RWPE2 (cell line): Measurements from ENCODE around the gene RAP1B.

Source experiments
- ATAC-seq: fragments of 200-7000 bp; cut with Tn5 transposase; 3 replicates; pipeline ENCODE4 v1.9.1; 2021; ENCODE audit warnings: low read depth
- DNase-seq: peaks from one replicate; pipeline ENCODE4 v3.0.0-alpha.2; 2020; ENCODE audit warnings: low spot score
- H3K27ac ChIP-seq: fragments of 450-650 bp; 2 replicates; pipeline ENCODE4 v1.5.1; 2017; ENCODE audit warnings: mild to moderate bottlenecking; ENCODE audit not compliant: poor library complexity, severe bottlenecking
- H3K27me3 ChIP-seq: fragments of 250-450 bp; sonication (Bioruptor Pico); 2 replicates; pipeline ENCODE4 v1.5.1; 2021; ENCODE audit warnings: mild to moderate bottlenecking, moderate library complexity; ENCODE audit not compliant: insufficient read depth, poor library complexity, severe bottlenecking
- H3K36me3 ChIP-seq: fragments of 250-450 bp; sonication (Bioruptor Pico); 2 replicates; pipeline ENCODE4 v1.5.1; 2020; ENCODE audit warnings: low read depth, mild to moderate bottlenecking, moderate library complexity
- H3K4me1 ChIP-seq: fragments of 250-450 bp; sonication (Bioruptor Pico); 2 replicates; pipeline ENCODE4 v1.5.1; 2021; ENCODE audit warnings: mild to moderate bottlenecking, moderate library complexity; ENCODE audit not compliant: insufficient read depth, poor library complexity, severe bottlenecking
- H3K4me3 ChIP-seq: fragments of 250-450 bp; sonication (Bioruptor Pico); 2 replicates; pipeline ENCODE4 v1.5.1; 2021; ENCODE audit warnings: mild to moderate bottlenecking, moderate library complexity; ENCODE audit not compliant: severe bottlenecking
- H3K9me3 ChIP-seq: fragments of 250-450 bp; sonication (Bioruptor Pico); 2 replicates; pipeline ENCODE4 v1.5.1; 2021; ENCODE audit warnings: mild to moderate bottlenecking, moderate library complexity; ENCODE audit not compliant: severe bottlenecking
- CTCF ChIP-seq: fragments of 450-650 bp; IDR thresholded peaks from one replicate; pipeline ENCODE4 v1.5.1; 2017; ENCODE audit warnings: mild to moderate bottlenecking, moderate library complexity; ENCODE audit not compliant: poor library complexity, severe bottlenecking

The RAP1B gene

DNA sequence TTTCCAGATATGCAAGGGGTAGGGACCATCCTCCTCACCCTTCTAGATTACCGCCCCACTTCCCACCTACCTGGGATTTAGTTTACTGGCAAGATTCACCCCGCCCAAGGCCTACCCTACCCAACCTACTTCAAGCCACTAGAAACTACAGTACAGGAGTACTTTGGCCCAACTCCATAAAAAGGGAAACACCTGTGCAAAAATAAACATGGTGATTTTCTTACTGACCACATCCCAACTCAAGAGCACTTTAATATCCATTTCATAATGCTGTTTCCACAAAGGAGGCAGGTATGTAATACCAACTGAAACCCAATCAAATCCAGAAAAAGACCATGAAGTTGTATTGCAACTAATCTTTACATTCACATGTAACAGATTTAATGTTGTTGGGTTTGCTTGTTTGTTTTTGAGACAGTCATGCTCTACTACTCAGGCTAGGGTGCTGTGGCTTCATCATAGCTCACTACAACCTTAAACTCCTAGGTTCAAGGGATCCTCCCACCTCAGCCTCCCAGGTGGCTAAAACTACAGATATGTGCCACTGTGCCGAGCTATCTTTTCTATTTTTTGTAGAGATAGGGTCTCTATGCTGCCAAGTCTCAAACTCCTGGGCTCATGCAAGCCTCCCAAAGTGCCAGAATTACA, 41.7 kb upstream of the RAP1B start:
- H3K27me3 ChIP-seq = no peaks in the 10 kb centered on the region
- no peak for DNase-seq
- H3K4me1 ChIP-seq = peaks cover 13% of the 10 kb centered on the region
- no peak overlapping the region for H3K27ac ChIP-seq
- H3K36me3 ChIP-seq = no peaks in the 10 kb centered on the region
- no peak overlapping the region for H3K4me3 ChIP-seq
- no peak for ATAC-seq
- H3K9me3 ChIP-seq = no peaks in the 10 kb centered on the region
- TF ChIP-seq CTCF = no peak

DNA sequence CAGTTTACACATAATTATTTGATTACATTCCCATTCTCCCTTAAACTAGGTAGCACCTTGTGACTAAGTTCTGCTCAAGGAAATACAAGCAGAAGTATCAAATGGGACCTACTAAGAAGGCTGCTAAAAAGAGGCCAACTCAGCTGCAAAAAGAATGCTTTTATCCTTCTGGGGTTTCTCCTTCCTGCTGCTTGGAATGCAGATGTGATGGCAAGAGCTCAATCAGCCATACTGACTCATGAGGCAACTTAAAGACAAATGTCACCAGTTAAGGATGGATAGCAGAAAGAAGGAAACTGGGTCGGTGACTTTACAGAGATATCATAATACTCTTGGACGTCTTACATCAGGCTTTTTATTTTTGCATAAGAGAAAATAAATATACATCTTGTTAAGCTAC, 38.0 kb upstream of the RAP1B start:
- H3K4me3 ChIP-seq = no peak overlapping the region
- H3K9me3 ChIP-seq = no peaks in the 10 kb centered on the region
- no peak overlapping the region for H3K27ac ChIP-seq
- no peaks in the 10 kb centered on the region for H3K27me3 ChIP-seq
- no peak for TF ChIP-seq CTCF
- H3K36me3 ChIP-seq = no peaks in the 10 kb centered on the region
- ATAC-seq (no peak), DNase-seq (no peak)
- H3K4me1 ChIP-seq = no peaks in the 10 kb centered on the region

- Histone ChIP-seq H3K27ac (no peak overlapping the region), H3K4me1 (no peaks in the 10 kb centered on the region), H3K27me3 (no peaks in the 10 kb centered on the region), H3K9me3 (no peaks in the 10 kb centered on the region), H3K36me3 (no peaks in the 10 kb centered on the region), H3K4me3 (no peak overlapping the region)
- no peak for TF ChIP-seq CTCF
- ATAC-seq (no peak), DNase-seq (no peak)
Measured at GRCh38 chr12:68573406-68573805, 37.3 kb upstream of the RAP1B start.

DNA sequence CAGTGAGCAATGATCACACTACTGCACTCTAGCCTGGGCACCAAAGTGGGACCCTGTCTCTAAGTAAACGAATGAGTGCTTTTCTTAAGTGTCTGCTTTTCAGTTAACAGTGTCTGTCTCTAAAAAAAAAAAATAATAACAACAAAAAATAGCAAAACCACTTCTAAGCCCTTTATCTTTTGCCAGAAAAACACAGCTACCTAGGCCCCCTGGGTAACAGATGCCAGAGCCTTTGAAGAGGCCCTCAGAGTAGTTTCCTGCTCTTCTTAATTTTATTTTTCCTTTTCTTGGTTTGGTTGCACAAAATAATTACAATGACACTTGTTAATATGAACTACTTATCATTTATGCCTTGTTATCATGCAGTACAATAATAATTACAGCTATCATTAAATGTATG, 32.8 kb upstream of the RAP1B start:
- H3K27ac ChIP-seq = no peak overlapping the region
- DNase-seq (no peak), ATAC-seq (no peak)
- no peak overlapping the region for H3K4me3 ChIP-seq
- no peaks in the 10 kb centered on the region for H3K4me1 ChIP-seq
- H3K36me3 ChIP-seq = no peaks in the 10 kb centered on the region
- H3K9me3 ChIP-seq = no peaks in the 10 kb centered on the region
- no peak for TF ChIP-seq CTCF
- H3K27me3 ChIP-seq = no peaks in the 10 kb centered on the region

DNA sequence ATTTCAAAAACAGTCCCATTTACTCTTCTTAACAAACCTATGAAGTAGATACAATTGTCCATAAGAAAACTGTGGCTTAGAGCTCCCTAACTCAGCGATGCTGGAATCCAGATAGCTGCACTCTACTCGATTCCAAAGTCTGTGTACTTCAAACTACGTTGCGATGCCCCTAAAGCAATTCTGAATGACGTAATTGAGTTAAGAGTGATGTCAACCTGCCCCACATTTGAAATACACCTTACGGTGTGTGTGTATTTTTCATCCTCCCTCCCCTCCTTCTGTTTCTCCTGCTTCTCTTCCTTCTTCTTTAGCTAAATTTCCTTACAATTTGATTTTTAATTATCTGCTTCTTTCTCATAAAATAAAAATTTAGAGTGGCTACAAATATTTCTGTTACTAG, 31.9 kb upstream of the RAP1B start:
- H3K27ac ChIP-seq = no peak overlapping the region
- no peak for ATAC-seq
- TF ChIP-seq CTCF = no peak
- no peaks in the 10 kb centered on the region for H3K4me1 ChIP-seq
- no peak for DNase-seq
- no peaks in the 10 kb centered on the region for H3K27me3 ChIP-seq
- H3K4me3 ChIP-seq = no peak overlapping the region
- H3K9me3 ChIP-seq = no peaks in the 10 kb centered on the region
- no peaks in the 10 kb centered on the region for H3K36me3 ChIP-seq
